SK-N-DZ (cell line): Measurements from ENCODE around the gene TMEM80.

Source experiments
- DNase-seq: peaks from one replicate; pipeline ENCODE4 v3.0.0-alpha.2; 2015; ENCODE audit warnings: low spot score

Gene TMEM80

GRCh38 chr11:699116-699508, 3.5 kb downstream of the TMEM80 start:
- no peak for DNase-seq

GRCh38 chr11:699753-700152, 4.1 kb downstream of the TMEM80 start:
- no peak for DNase-seq

DNA sequence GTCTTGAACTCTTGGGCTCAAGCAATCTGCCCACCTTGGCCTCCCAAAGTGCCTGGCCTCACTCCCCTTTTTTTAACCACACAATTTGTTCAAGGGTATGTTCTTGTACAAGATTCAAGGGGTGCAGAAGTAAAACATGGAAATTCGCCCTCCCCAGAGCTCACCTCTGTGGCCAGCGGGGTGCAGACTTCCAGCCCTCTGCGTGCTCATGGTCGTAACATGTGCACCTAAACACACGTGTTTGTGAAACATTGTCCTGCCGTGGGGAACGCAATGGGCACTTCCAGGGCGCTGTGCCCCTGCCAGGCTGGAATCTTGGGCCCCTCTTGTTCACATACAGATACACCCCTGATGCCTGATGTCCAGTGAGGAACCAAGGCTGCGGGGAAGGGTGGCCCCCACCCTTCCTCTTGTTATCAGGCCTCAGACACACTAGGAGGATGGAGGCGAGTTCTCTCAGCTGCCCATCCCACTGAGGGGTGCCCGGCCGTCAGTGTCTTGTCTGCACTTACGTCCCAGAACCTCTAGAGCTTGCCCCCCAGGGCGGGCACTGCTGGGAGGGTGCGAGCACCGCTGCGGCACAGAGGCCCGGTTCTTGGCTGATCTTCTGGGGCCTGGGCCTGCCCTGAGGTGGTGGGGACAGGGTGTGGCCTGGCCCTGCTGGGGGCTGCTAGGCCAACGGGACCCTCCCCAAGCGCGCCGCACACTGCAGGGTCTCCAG, 6.3 kb downstream of the TMEM80 start:
- DNase-seq: no peak

- DNase-seq: no peak
Measured at GRCh38 chr11:702462-703461, 7.1 kb downstream of the TMEM80 start.

DNA sequence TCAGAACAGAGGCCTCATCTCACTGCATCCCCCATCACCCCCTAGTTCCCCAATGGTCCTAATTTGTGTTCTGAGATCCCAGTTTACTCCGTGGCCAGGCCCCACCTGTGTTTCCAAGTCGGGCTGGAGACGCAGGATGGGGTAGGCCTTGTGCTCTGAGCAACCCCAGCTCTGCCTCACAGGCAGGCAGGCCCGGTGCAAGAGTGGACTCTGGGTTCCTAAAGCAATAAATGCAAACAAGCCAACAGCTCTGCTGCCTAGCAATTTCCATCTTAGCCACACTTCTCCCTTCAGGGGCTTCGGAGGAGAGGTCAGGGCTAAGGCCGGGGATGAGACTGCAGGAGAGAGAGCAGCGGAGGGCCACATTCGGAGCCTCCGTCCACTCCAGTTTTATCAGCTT, 7.9 kb downstream of the TMEM80 start:
- no peak for DNase-seq

GRCh38 chr11:704228-704674, 8.6 kb downstream of the TMEM80 start:
- DNase-seq: no peak

DNA sequence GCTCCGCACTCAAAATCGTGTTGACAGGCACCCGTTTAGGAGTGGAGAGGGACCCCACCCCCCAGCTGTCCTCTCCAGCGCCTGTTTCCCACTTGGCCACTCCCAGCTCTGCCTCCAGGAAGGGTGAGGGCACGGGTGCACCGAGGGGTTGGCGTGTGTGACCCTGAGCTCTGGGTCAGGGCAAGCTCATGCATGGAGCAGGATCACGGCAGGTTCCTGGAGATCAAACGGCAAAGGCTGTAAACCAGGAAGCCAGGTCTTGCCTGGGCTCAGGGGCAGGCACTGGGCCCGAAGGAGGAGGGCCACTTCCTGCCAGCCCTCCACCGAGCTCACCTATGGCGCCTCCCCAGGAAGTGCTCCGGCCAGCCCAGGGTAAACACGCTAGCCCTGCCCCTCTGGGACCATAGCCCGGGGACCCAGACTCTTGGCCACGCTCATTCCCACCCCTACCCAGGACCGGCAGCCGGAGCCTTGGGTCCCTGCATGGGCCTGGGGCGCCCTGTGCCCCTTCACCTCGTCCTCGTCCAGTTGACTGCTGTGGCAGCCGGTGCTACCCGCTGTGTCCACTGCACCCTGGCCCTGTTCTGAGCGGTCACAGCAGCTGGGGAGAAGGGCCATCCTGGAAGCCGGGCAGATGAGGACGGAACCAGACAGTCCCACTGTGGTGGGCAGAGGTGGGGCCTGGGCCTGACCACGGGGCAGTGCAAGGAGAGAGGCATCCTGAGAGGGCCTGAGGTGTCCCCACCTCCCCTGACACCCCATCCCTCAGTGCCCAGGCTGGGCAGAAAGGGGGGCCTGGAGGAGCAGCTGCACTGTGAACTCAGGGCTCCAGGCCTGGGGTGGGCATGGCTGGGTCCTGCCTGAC, 9.4 kb downstream of the TMEM80 start:
- no peak for DNase-seq

GRCh38 chr11:705646-706438, 10.2 kb downstream of the TMEM80 start, which contains the start of gene EPS8L2:
EPS8L2 (plus strand) TSS chr11:706231; CDS start chr11:709408, 3,177 bp downstream.
- no peak for DNase-seq

DNA sequence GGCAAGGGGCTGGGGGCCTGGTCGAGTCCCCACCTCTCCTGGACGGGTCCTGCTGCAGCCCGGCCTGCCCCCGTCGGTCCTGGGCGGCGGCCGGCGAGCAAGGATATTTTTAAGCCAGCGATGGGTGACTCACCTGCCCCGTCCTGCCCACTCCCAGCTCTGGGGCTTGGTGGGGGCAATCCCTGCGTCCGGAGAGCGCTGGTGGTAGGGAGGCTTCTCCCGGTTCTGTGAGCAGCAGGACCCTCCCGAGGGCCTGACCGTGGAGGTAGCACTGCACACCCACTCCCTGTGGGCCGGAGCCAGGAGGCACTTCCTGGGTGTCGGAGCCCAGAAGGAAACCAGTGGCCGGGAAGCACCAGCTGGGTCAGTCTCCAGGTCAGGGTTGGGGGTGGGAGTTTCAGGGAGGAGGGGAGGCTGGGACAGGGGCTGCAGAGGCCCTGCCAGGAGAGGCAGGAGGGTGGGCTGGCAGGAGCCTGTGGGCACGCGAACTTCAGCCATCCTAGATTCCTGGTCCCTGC, 10.9 kb downstream of the TMEM80 start:
- DNase-seq: no peak

DNA sequence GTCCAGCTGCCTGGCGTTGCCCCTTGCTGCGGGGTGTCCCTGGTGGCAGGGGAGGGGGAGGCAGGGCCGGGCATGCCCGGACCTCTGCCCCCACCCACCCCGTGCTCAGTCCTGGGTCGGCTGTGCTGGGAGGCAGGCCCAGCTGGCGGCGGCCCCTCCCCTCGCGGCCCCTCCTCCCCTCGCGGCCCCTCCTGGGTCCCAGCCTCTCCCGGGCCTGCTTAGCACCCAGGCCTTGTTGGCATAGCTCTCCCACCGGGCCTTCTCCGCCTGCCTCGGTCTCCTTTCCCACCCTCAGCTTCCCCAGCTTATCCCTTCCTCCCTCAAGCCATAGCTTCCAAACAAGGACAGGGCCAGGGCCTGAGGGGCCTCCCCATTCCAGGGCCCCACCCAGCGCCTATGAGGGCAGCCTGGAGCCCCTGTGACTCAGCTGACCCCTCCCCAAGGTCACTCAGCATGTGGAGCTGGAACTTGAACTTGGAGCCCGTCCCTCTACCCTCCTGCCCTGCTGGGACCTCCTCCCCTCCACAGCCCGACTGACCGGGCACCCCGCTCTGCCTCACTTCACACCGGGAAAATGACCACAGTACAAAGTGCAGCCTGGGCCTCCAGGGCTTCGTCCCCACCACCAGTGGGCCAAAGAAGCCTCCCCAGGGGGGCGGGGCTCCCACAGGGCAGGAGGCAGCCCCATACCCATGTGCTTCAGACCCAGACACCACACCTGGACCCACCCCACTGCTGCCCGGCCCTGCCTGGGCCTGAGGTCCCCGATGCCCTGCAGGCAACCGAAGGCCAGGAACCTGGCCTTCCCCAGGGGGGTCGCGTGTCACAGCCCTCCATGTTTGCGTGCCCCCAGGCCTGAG, 11.6 kb downstream of the TMEM80 start:
- no peak for DNase-seq

DNA sequence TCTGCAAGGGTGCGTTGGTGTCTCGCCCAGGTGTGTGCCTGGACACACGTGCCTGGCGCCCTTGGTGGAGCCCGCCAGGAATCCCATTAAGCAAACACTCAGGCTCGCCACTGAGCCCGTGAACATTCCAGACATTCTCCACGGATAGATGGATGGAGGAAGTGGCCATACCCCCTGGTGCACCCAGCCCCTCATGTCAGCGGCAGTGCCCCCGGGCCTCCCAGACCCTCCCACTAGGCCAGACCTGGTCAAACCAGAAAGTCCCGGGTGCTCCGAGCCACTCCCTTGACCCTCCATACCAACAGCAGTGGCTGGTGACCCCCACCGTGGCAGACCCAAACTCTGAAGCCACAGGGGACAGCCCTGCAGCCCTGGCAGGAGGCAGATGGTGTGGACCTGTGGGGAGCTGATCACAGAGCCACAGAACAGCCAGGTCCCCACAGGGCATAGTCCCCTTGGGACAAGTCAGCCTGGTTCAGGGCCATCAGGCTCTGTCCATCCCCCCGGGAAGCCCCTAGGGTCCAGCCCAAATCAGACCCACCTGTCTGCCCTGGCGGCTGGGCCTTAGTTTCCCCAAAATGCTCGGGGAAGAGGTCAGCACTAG, 12.3 kb downstream of the TMEM80 start:
- DNase-seq: no peak

DNA sequence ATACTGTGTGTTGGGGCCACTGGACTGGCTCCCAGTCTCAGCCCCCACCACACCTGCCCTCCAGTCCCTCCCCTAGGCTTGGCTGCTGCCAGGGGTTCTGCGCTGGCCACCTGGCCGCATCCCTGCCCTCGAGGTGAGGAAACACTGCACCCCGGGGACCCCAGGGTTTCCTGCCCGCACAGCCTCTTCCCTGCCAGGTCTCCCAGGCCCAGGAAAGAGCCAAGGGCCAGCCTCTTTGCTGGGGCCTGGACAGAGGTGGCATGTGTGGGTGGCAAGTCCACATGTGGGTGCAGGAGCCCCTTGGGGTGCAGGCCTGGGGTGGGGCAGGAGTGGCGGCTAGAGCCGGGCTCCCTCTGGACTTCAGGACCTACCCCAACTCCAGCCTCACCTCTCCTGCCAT, 12.9 kb downstream of the TMEM80 start:
- DNase-seq: no peak

DNA sequence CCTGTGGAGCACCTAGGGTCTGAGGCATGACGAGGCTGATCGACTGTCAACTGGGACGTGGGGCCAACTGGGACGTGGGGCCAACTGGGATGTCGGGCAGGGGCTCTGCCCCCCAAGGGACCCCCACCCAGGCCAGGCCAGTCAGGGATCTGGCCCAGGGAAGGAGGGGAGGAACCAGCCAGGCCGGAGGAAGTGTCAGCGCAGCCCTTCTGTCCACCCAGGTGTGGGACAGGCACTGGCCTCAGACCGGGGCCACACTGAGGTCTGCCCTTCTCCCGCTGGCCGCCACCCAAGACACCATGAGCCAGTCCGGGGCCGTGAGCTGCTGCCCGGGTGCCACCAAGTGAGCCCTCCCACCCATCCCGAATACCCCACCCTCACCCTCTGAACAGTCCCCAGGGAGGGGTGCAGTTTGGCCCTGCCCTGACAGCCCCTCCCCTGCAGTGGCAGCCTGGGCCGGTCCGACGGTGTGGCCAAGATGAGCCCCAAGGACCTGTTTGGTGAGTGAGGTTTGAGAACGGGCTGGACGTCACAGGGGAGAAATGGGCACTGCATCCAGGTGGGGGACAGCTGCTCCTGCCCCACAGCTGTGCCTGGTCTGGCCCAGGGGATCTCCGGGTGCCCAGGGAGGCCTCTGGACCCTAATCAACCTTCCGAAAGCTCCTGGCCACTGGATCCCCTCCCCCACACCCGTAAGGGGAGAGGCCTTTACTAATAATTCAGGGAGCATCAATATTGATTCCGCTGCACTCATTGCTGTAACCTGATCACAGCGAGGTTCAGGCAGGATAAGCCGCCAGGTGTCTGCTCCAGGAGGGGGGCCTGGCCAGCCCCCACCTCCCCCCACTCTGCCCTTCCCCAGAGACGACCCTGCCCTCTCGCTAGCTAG, 13.7 kb downstream of the TMEM80 start:
- DNase-seq: no peak

- no peak for DNase-seq
Measured at GRCh38 chr11:714436-714835, 18.8 kb downstream of the TMEM80 start.

GRCh38 chr11:719214-720016, 23.8 kb downstream of the TMEM80 start:
- DNase-seq: no peak

- DNase-seq: no peak
Measured at GRCh38 chr11:720017-720641, 24.5 kb downstream of the TMEM80 start.
